Measurements from ENCODE around the gene FBXW12. TPM values are rescaled to one million over a fixed set of nuclear protein-coding genes. Genes with fewer than 3 reads are reported as not detected.

The FBXW12 gene
- total RNA-seq, 1 donor from 2014 or later, result 0.52 TPM

DNA sequence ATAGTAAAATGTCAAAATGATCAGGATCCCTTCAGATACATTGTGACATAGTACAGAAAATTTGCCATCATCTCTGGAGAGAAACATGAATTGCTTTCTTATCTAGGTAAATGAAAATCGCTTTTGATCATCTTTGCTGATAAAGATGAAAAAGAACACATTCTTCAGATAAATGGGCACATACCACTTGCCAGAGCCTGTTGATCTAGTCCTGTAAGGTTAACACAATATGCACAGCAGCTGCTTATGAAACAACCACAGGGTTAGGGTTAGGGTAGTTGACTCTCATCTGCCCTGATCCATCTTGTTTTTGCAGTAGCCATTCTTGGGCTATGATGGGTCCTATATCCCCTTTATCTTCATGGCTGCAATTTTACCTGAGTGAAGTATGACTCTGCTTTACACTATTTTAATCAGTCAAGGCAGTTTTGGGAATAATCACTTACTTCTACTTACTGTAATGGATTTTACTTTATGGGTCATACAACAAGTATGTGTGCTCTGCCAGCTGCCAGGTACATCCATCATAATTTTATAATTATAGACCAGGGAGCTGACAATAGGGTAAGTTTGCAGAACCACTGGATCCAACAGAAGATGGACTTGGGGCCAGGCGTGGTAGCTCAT lies 26.0 kb upstream of the FBXW12 start:
- H3K4me3 ChIP-seq (ENCODE audit: low read length in 3 of 3), result no peak overlapping the region
- H3K4me1 ChIP-seq (ENCODE audit: control insufficient read depth in 3 of 3, insufficient read depth in 3 of 3, low read length in 3 of 3), result no peaks in the 10 kb centered on the region
- H3K36me3 ChIP-seq (ENCODE audit: control insufficient read depth in 3 of 3, insufficient read depth in 3 of 3, low read length in 3 of 3), result no peaks in the 10 kb centered on the region
- no peaks in the 10 kb centered on the region for H3K27me3 ChIP-seq (ENCODE audit: control insufficient read depth in 3 of 3, insufficient read depth in 3 of 3, low read length in 3 of 3)
- H3K27ac ChIP-seq (ENCODE audit: low read depth, low read length), result no peak overlapping the region
- H3K9ac ChIP-seq (ENCODE audit: low read depth in 1 of 3, low read length in 3 of 3), result no peak overlapping the region
- no peaks in the 10 kb centered on the region for H3K9me3 ChIP-seq (ENCODE audit: control insufficient read depth in 3 of 3, low read length in 3 of 3)

DNA sequence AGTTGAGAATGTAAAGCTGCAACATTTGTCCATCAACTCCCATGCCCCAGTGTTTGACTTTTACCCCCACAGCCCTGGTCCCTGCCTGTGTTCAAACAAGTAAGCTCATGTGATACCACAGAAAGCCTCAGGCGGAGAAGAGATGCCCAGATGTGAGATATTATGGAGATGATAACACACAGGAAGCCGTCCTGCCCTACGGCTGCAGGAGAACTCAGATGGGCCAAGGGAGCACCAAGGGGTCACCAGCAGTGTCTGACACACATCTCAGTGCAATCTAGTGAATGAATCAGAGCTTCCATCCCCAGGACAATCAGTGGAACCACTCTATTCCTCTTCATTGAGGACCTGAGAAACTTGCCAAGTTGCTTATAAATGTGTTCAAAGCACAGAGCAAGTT lies 24.5 kb upstream of the FBXW12 start:
- H3K4me1 ChIP-seq (ENCODE audit: control insufficient read depth in 3 of 3, insufficient read depth in 3 of 3, low read length in 3 of 3), result no peaks in the 10 kb centered on the region
- no peak overlapping the region for H3K4me3 ChIP-seq (ENCODE audit: low read length in 3 of 3)
- H3K9ac ChIP-seq (ENCODE audit: low read depth in 1 of 3, low read length in 3 of 3), result no peak overlapping the region
- H3K36me3 ChIP-seq (ENCODE audit: control insufficient read depth in 3 of 3, insufficient read depth in 3 of 3, low read length in 3 of 3), result no peaks in the 10 kb centered on the region
- no peak overlapping the region for H3K27ac ChIP-seq (ENCODE audit: low read depth, low read length)
- no peaks in the 10 kb centered on the region for H3K9me3 ChIP-seq (ENCODE audit: control insufficient read depth in 3 of 3, low read length in 3 of 3)
- peaks cover 0 to under 1% (median 0%) of the 10 kb centered on the region in 3 donors for H3K27me3 ChIP-seq (ENCODE audit: control insufficient read depth in 3 of 3, insufficient read depth in 3 of 3, low read length in 3 of 3)

DNA sequence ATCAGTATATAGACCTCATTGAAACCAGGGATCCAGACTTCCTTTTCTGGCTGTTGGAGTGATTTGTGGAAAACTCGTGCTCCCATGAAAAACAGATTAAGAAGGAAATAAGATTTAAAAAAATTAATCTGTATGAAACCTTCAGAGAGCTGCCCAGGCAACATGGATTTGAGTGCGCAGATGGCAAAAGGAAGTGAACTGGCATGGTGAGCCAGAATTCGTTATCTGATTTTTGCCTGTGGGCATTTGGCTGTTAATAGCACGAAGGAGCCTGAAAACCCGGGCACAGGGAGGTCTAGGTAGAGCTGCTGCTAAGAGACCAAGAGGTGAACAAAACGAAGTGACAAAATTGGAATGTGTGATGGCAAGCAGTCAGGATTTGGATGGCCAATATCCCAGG lies 19.5 kb upstream of the FBXW12 start:
- Histone ChIP-seq H3K27me3 (ENCODE audit: control insufficient read depth in 3 of 3, insufficient read depth in 3 of 3, low read length in 3 of 3) (peaks cover 0 to 13% (median 0%) of the 10 kb centered on the region in 3 donors), H3K36me3 (ENCODE audit: control insufficient read depth in 3 of 3, insufficient read depth in 3 of 3, low read length in 3 of 3) (no peaks in the 10 kb centered on the region), H3K9ac (ENCODE audit: low read depth in 1 of 3, low read length in 3 of 3) (no peak overlapping the region), H3K27ac (ENCODE audit: low read depth, low read length) (no peak overlapping the region), H3K9me3 (ENCODE audit: control insufficient read depth in 3 of 3, low read length in 3 of 3) (no peaks in the 10 kb centered on the region), H3K4me3 (ENCODE audit: low read length in 3 of 3) (no peak overlapping the region), H3K4me1 (ENCODE audit: control insufficient read depth in 3 of 3, insufficient read depth in 3 of 3, low read length in 3 of 3) (no peaks in the 10 kb centered on the region)

DNA sequence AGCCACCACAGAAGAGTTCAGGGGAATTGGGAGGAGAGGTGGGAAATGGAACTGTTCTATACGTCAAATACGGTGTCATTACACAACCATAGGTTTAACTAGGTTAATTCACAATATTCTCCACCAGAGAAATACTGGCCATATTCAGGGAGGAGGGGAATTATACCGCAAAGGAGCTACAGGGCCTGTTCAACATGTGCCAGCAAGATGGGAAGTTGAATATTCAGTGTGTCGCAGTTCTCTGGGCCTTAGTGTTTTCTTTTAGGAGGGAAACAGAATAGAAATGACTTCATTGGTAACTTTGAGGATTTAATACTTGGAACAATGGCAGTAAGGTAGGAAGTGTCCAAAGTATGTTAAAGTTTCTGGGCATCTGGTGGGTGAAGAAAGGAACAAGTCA lies 18.0 kb upstream of the FBXW12 start:
- peaks cover 0 to 14% (median 0%) of the 10 kb centered on the region in 3 donors for H3K27me3 ChIP-seq (ENCODE audit: control insufficient read depth in 3 of 3, insufficient read depth in 3 of 3, low read length in 3 of 3)
- no peak overlapping the region for H3K27ac ChIP-seq (ENCODE audit: low read depth, low read length)
- H3K9me3 ChIP-seq (ENCODE audit: control insufficient read depth in 3 of 3, low read length in 3 of 3), result no peaks in the 10 kb centered on the region

DNA sequence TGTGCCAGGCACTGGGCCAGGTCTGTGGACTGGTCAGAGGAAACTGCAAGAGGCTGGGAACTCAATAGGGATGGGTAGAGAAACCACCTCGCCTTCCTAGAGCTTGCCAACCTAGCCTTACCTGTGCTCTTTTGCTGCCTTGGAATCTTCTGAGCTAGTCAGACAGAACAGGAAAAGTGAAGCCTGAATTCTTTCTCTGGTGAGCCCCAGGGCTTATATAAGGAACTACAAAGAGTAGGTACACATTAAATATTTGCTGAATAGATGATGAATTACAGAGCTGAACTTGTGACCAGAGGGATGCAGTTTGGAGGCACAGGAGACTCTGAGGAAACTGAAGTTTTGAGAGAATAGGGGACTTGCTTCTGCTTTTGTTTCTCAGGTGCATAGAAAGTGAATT lies 15.6 kb upstream of the FBXW12 start:
- Histone ChIP-seq H3K27ac (ENCODE audit: low read depth, low read length) (no peak overlapping the region), H3K27me3 (ENCODE audit: control insufficient read depth in 3 of 3, insufficient read depth in 3 of 3, low read length in 3 of 3) (peaks cover 0 to 14% (median 0%) of the 10 kb centered on the region in 3 donors), H3K4me3 (ENCODE audit: low read length in 3 of 3) (no peak overlapping the region), H3K4me1 (ENCODE audit: control insufficient read depth in 3 of 3, insufficient read depth in 3 of 3, low read length in 3 of 3) (no peaks in the 10 kb centered on the region), H3K36me3 (ENCODE audit: control insufficient read depth in 3 of 3, insufficient read depth in 3 of 3, low read length in 3 of 3) (no peaks in the 10 kb centered on the region), H3K9ac (ENCODE audit: low read depth in 1 of 3, low read length in 3 of 3) (no peak overlapping the region), H3K9me3 (ENCODE audit: control insufficient read depth in 3 of 3, low read length in 3 of 3) (no peaks in the 10 kb centered on the region)

More for the DNA sequence above, 18.0 kb upstream of the FBXW12 start:
- Histone ChIP-seq H3K4me3 (ENCODE audit: low read length in 3 of 3) (no peak overlapping the region), H3K9ac (ENCODE audit: low read depth in 1 of 3, low read length in 3 of 3) (no peak overlapping the region), H3K36me3 (ENCODE audit: control insufficient read depth in 3 of 3, insufficient read depth in 3 of 3, low read length in 3 of 3) (no peaks in the 10 kb centered on the region), H3K4me1 (ENCODE audit: control insufficient read depth in 3 of 3, insufficient read depth in 3 of 3, low read length in 3 of 3) (no peaks in the 10 kb centered on the region)

DNA sequence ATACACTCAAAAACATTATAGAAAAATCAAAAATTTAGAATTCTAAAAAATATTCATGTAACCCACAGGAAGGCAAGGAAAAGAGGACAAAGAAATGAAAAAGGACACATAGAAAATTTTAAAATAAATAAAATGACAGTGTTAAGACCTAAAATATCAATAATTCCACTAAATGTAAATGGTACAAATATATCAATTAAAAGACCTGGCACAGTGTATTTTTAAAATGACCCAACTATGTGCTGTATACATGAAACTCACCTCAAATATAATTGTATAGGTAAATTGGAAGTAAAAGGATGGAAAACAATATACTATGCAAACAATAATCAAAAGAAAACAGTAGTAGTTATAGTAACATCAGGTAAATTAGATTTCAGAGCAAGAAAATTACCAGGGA lies 10.1 kb upstream of the FBXW12 start:
- H3K9ac ChIP-seq (ENCODE audit: low read depth in 1 of 3, low read length in 3 of 3), result no peak overlapping the region
- no peak overlapping the region for H3K27ac ChIP-seq (ENCODE audit: low read depth, low read length)

DNA sequence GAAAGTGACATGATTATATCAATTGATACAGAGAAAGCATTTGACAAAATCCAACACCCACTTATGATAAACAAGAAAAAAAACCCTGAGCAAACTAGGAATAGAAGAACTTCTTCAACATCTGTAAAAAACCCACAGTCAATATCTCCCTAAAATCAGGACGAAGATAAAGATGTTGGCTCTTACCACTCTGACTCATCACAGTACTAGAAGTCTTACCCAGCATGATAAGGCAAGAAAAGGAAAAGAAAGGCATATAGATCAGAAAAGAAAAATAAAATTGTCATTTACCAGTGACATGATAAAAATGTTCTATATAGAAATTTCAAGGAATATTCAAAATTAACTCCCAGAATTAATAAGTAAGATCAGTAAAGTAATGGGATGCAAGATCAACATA lies 7.2 kb upstream of the FBXW12 start:
- Histone ChIP-seq H3K9ac (ENCODE audit: low read depth in 1 of 3, low read length in 3 of 3) (no peak overlapping the region), H3K4me3 (ENCODE audit: low read length in 3 of 3) (no peak overlapping the region), H3K4me1 (ENCODE audit: control insufficient read depth in 3 of 3, insufficient read depth in 3 of 3, low read length in 3 of 3) (no peaks in the 10 kb centered on the region), H3K9me3 (ENCODE audit: control insufficient read depth in 3 of 3, low read length in 3 of 3) (no peaks in the 10 kb centered on the region), H3K27ac (ENCODE audit: low read depth, low read length) (no peak overlapping the region), H3K27me3 (ENCODE audit: control insufficient read depth in 3 of 3, insufficient read depth in 3 of 3, low read length in 3 of 3) (no peaks in the 10 kb centered on the region), H3K36me3 (ENCODE audit: control insufficient read depth in 3 of 3, insufficient read depth in 3 of 3, low read length in 3 of 3) (no peaks in the 10 kb centered on the region)

More for the DNA sequence above, 10.1 kb upstream of the FBXW12 start:
- Histone ChIP-seq H3K4me3 (ENCODE audit: low read length in 3 of 3) (no peak overlapping the region), H3K9me3 (ENCODE audit: control insufficient read depth in 3 of 3, low read length in 3 of 3) (no peaks in the 10 kb centered on the region), H3K27me3 (ENCODE audit: control insufficient read depth in 3 of 3, insufficient read depth in 3 of 3, low read length in 3 of 3) (peaks cover 0 to 4% (median 0%) of the 10 kb centered on the region in 3 donors), H3K4me1 (ENCODE audit: control insufficient read depth in 3 of 3, insufficient read depth in 3 of 3, low read length in 3 of 3) (no peaks in the 10 kb centered on the region), H3K36me3 (ENCODE audit: control insufficient read depth in 3 of 3, insufficient read depth in 3 of 3, low read length in 3 of 3) (no peaks in the 10 kb centered on the region)

DNA sequence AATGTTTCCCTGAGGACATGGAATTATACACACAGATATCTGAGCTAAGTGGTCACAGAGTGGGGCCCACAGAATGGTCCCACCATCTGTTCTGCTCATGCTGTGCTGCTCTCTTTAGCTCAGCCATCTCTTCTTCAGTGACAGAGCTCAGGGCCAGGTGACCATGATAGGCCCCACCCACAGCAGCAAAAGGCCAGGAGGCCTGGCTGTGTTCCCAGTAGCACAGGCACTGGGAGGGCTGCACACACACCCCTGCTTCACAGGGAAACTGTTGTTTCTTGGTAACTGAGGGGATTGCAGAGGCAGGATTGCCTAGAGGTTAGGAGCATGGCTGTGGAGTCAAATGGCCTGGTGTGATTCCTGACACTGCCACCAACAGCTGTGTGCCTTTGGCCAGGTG lies 4.8 kb upstream of the FBXW12 start:
- Histone ChIP-seq H3K27me3 (ENCODE audit: control insufficient read depth in 3 of 3, insufficient read depth in 3 of 3, low read length in 3 of 3) (no peaks in the 10 kb centered on the region), H3K4me3 (ENCODE audit: low read length in 3 of 3) (no peak overlapping the region), H3K9ac (ENCODE audit: low read depth in 1 of 3, low read length in 3 of 3) (no peak overlapping the region), H3K36me3 (ENCODE audit: control insufficient read depth in 3 of 3, insufficient read depth in 3 of 3, low read length in 3 of 3) (no peaks in the 10 kb centered on the region), H3K27ac (ENCODE audit: low read depth, low read length) (no peak overlapping the region), H3K9me3 (ENCODE audit: control insufficient read depth in 3 of 3, low read length in 3 of 3) (no peaks in the 10 kb centered on the region), H3K4me1 (ENCODE audit: control insufficient read depth in 3 of 3, insufficient read depth in 3 of 3, low read length in 3 of 3) (no peaks in the 10 kb centered on the region)

DNA sequence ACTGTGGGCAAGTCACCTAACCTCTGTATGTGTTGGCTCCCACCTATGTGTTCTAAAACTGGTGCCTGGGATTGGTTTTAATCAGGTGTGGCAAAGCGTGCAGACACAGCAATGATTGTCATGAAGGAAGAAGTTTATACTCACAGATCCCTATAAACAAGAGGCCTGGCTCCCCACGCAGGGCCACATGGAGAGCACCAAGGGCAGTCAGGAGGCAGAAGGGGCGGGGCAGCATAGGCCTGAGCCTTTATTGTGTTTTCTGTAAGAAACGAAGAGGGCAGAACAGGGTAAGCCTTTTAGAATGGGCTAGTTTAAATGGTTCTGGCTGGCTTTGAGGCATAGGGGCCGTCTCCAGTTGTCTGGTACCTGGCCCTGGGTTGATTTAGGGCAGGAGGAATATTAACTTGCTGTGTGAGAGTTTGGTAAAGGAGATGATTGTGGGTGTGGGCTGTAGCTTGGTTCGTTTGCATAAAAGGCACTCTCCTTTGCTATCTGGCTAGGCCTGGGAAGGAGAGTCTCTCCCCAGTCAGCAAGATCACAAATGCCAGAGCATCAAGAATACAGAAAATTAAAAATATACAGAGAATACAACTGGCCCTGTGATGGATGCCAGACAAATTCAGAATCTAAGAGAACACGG lies 2.2 kb upstream of the FBXW12 start:
- Histone ChIP-seq H3K27ac (ENCODE audit: low read depth, low read length) (no peak overlapping the region), H3K4me3 (ENCODE audit: low read length in 3 of 3) (no peak overlapping the region), H3K27me3 (ENCODE audit: control insufficient read depth in 3 of 3, insufficient read depth in 3 of 3, low read length in 3 of 3) (no peaks in the 10 kb centered on the region)

DNA sequence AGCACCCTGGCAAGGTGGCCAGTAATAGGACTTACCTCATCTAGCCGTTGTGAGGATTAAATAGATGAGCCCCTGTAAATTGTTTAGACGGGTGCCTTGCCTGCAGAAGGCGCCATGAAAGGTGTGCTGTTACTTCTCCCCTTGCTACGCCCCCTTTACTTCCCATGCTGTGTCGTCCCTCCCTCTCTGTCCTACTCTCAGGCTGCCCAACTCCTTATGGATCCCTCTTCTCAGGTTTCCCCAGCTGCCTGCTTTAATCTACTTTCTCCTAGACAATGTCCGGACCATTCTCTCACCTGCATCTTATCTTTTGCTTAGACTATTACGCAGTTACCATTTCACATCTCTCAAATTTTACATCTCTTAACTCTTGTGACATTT lies 1.7 kb upstream of the FBXW12 start:
- Histone ChIP-seq H3K9ac (ENCODE audit: low read depth in 1 of 3, low read length in 3 of 3) (no peak overlapping the region), H3K4me1 (ENCODE audit: control insufficient read depth in 3 of 3, insufficient read depth in 3 of 3, low read length in 3 of 3) (no peaks in the 10 kb centered on the region), H3K9me3 (ENCODE audit: control insufficient read depth in 3 of 3, low read length in 3 of 3) (no peaks in the 10 kb centered on the region), H3K27me3 (ENCODE audit: control insufficient read depth in 3 of 3, insufficient read depth in 3 of 3, low read length in 3 of 3) (no peaks in the 10 kb centered on the region), H3K4me3 (ENCODE audit: low read length in 3 of 3) (no peak overlapping the region), H3K27ac (ENCODE audit: low read depth, low read length) (no peak overlapping the region), H3K36me3 (ENCODE audit: control insufficient read depth in 3 of 3, insufficient read depth in 3 of 3, low read length in 3 of 3) (no peaks in the 10 kb centered on the region)

More for the DNA sequence above, 2.2 kb upstream of the FBXW12 start:
- no peaks in the 10 kb centered on the region for H3K4me1 ChIP-seq (ENCODE audit: control insufficient read depth in 3 of 3, insufficient read depth in 3 of 3, low read length in 3 of 3)
- H3K36me3 ChIP-seq (ENCODE audit: control insufficient read depth in 3 of 3, insufficient read depth in 3 of 3, low read length in 3 of 3), result no peaks in the 10 kb centered on the region
- H3K9me3 ChIP-seq (ENCODE audit: control insufficient read depth in 3 of 3, low read length in 3 of 3), result no peaks in the 10 kb centered on the region
- H3K9ac ChIP-seq (ENCODE audit: low read depth in 1 of 3, low read length in 3 of 3), result no peak overlapping the region
